H1 (cell line): ENCODE data around the gene JPT1. TPM values are rescaled to one million over a fixed set of nuclear protein-coding genes. Genes with fewer than 3 reads are reported as not detected.

Experiments used
- CTCF ChIA-PET: fragments of 300-600 bp; sonication (Branson Sonifier 250); formaldehyde crosslinking; loops from one replicate; lab custom pipeline; 2021; ENCODE audit not compliant: partially characterized antibody; lab: Charles Lee
- POLR2A ChIA-PET: fragments of 300-600 bp; sonication (Branson Sonifier 250); formaldehyde crosslinking; loops from one replicate; lab custom pipeline; 2021; ENCODE audit warnings: inconsistent platforms; ENCODE audit not compliant: partially characterized antibody; lab: Charles Lee
- DNase-seq, 2 experiments: peaks; one replicate each; pipeline versions ENCODE4 v3.0.0 to v3.0.0-alpha.2; 2010 to 2022; ENCODE audit warnings: low spot score in 2 of 2, low read depth in 1 of 2, mixed read lengths in 1 of 2
- FAIRE-seq: peaks from 2 replicates; lab custom pipeline; 2011; peaks lifted over from hg19 to GRCh38; lab: Jason Lieb, UNC
- H2AFZ ChIP-seq: 2 replicates; pipeline ENCODE4 v1.8.1; 2012; ENCODE audit warnings: low read length, inconsistent platforms
- H2AK5ac ChIP-seq: 2 replicates; pipeline ENCODE4 v1.6.1; 2013; ENCODE audit warnings: low read depth, low read length
- H2BK120ac ChIP-seq: replicated peaks from 2 replicates; pipeline ENCODE3; 2013; ENCODE audit warnings: low read depth, low read length, inconsistent platforms
- H2BK12ac ChIP-seq: 2 replicates; pipeline ENCODE4 v1.6.1; 2013; ENCODE audit warnings: low read depth, low read length
- H2BK15ac ChIP-seq: 2 replicates; pipeline ENCODE4 v1.6.1; 2013; ENCODE audit warnings: low read length
- H2BK20ac ChIP-seq: 2 replicates; pipeline ENCODE4 v1.6.1; 2013; ENCODE audit warnings: low read length
- H2BK5ac ChIP-seq: 2 replicates; pipeline ENCODE4 v1.6.1; 2013; ENCODE audit warnings: low read depth, low read length
- H3K14ac ChIP-seq: 2 replicates; pipeline ENCODE4 v1.6.1; 2013; ENCODE audit warnings: inconsistent platforms; ENCODE audit not compliant: insufficient read length
- H3K18ac ChIP-seq: 2 replicates; pipeline ENCODE4 v1.6.1; 2013; ENCODE audit warnings: low read length; ENCODE audit errors: extremely low read depth
- H3K23ac ChIP-seq: 2 replicates; pipeline ENCODE4 v1.6.1; 2013; ENCODE audit warnings: inconsistent platforms; ENCODE audit not compliant: insufficient read length
- H3K23me2 ChIP-seq: 2 replicates; pipeline ENCODE4 v1.6.1; 2013; ENCODE audit warnings: low read depth, low read length
- H3K27ac ChIP-seq: 2 replicates; pipeline ENCODE4 v1.6.1; 2011; ENCODE audit warnings: low read depth, low read length, inconsistent platforms
- H3K27me3 ChIP-seq, 4 experiments: replicated peaks in 1 of 4; 1 replicate in 1 of 4; 2 replicates in 3 of 4; pipeline versions ENCODE4 v1.6.1 to v1.8.1; 2011 to 2013; ENCODE audit warnings: low read length in 3 of 4, mild to moderate bottlenecking in 3 of 4, inconsistent platforms in 2 of 4, mixed read lengths in 2 of 4, moderate library complexity in 1 of 4; ENCODE audit not compliant: control insufficient read depth in 3 of 4, insufficient read depth in 3 of 4; ENCODE audit errors: extremely low read depth in 1 of 4
- H3K36me3 ChIP-seq, 4 experiments: 2 replicates each; pipeline versions ENCODE4 v1.6.1 to v1.8.1; 2011 to 2013; ENCODE audit warnings: mild to moderate bottlenecking in 4 of 4, low read length in 3 of 4, moderate library complexity in 2 of 4, control low read depth in 1 of 4, inconsistent platforms in 1 of 4; ENCODE audit not compliant: insufficient read depth in 4 of 4, control insufficient read depth in 2 of 4
- H3K4ac ChIP-seq: replicated peaks from 2 replicates; pipeline ENCODE3; 2013; ENCODE audit warnings: low read length, low read depth, mixed read lengths, inconsistent platforms; ENCODE audit not compliant: insufficient read length
- H3K4me1 ChIP-seq, 4 experiments: replicated peaks in 1 of 4; 1 replicate in 1 of 4; 2 replicates in 3 of 4; pipeline versions ENCODE4 v1.6.1 to v1.8.1; 2011 to 2013; ENCODE audit warnings: low read length in 3 of 4, inconsistent platforms in 2 of 4, mixed read lengths in 1 of 4; ENCODE audit not compliant: insufficient read depth in 4 of 4, control insufficient read depth in 3 of 4
- H3K4me2 ChIP-seq, 2 experiments: 2 replicates each; pipeline versions ENCODE4 v1.6.1 to v1.8.1; 2011 to 2013; ENCODE audit warnings: low read depth in 2 of 2, low read length in 2 of 2, control low read depth in 1 of 2, inconsistent platforms in 1 of 2, mild to moderate bottlenecking in 1 of 2; ENCODE audit not compliant: insufficient read depth in 1 of 2
- H3K4me3 ChIP-seq, 4 experiments: fragments of 200-600, 300-600 bp in 1 of 4; sonication (generic), shearing (Covaris generic), sonication (Bioruptor Twin) in 1 of 4; 2 replicates each; pipeline versions ENCODE4 v1.5.1 to v1.8.1; 2011 to 2016; ENCODE audit warnings: low read length in 4 of 4, low read depth in 3 of 4, control low read depth in 2 of 4, inconsistent platforms in 2 of 4, mild to moderate bottlenecking in 2 of 4, mixed read lengths in 1 of 4, moderate library complexity in 1 of 4; ENCODE audit not compliant: insufficient read depth in 2 of 4; ENCODE audit errors: extremely low read depth in 1 of 4
- H3K56ac ChIP-seq: replicated peaks from 2 replicates; pipeline ENCODE3; 2013; ENCODE audit warnings: low read depth, mild to moderate bottlenecking, mixed read lengths, low read length, inconsistent platforms; ENCODE audit not compliant: insufficient read length
- H3K79me1 ChIP-seq: 2 replicates; pipeline ENCODE4 v1.6.1; 2013; ENCODE audit warnings: low read depth, low read length, control low read depth
- H3K79me2 ChIP-seq, 2 experiments: 2 replicates each; pipeline versions ENCODE4 v1.6.1 to v1.8.1; 2012 to 2013; ENCODE audit warnings: low read length in 2 of 2, mild to moderate bottlenecking in 2 of 2, inconsistent platforms in 1 of 2; ENCODE audit not compliant: insufficient read depth in 2 of 2, control insufficient read depth in 1 of 2
- H3K9ac ChIP-seq, 4 experiments: replicated peaks in 1 of 4; 1 replicate in 1 of 4; 2 replicates in 3 of 4; pipeline versions ENCODE4 v1.6.1 to v1.8.1; 2011 to 2013; ENCODE audit warnings: low read depth in 3 of 4, low read length in 3 of 4, control low read depth in 2 of 4, mild to moderate bottlenecking in 2 of 4, moderate library complexity in 2 of 4, inconsistent platforms in 1 of 4; ENCODE audit errors: extremely low read depth in 1 of 4
- H3K9me3 ChIP-seq, 2 experiments: 2 replicates each; pipeline versions ENCODE4 v1.6.1 to v1.8.1; 2012 to 2013; ENCODE audit warnings: mild to moderate bottlenecking in 2 of 2, moderate library complexity in 2 of 2, control low read depth in 1 of 2, inconsistent platforms in 1 of 2, low read depth in 1 of 2, low read length in 1 of 2, mixed read lengths in 1 of 2; ENCODE audit not compliant: insufficient read depth in 2 of 2
- H4K20me1 ChIP-seq, 2 experiments: replicated peaks in 1 of 2; 2 replicates each; pipeline versions ENCODE3 to v1.8.1; 2011 to 2013; ENCODE audit warnings: inconsistent platforms in 2 of 2, low read length in 2 of 2, mild to moderate bottlenecking in 1 of 2; ENCODE audit not compliant: insufficient read depth in 2 of 2, control insufficient read depth in 1 of 2
- H4K5ac ChIP-seq: 2 replicates; pipeline ENCODE4 v1.6.1; 2013; ENCODE audit warnings: low read length, low read depth, mixed read lengths, inconsistent platforms; ENCODE audit not compliant: insufficient read length
- H4K8ac ChIP-seq: 2 replicates; pipeline ENCODE4 v1.8.0; 2013; ENCODE audit warnings: mild to moderate bottlenecking, moderate library complexity, low read length, inconsistent platforms; ENCODE audit not compliant: insufficient read depth; ENCODE audit errors: extremely low read depth
- H4K91ac ChIP-seq: replicated peaks from 2 replicates; pipeline ENCODE3; 2013; ENCODE audit warnings: low read length, mixed read lengths, inconsistent platforms; ENCODE audit not compliant: insufficient read length
- ATF3 ChIP-seq: IDR thresholded peaks from 2 replicates; pipeline ENCODE4 v1.6.1; 2011; ENCODE audit warnings: low read depth, mild to moderate bottlenecking, low read length; ENCODE audit not compliant: insufficient read depth
- BCL11A ChIP-seq, 2 experiments: IDR thresholded peaks; one replicate each; pipeline ENCODE4 v1.6.1; 2011; ENCODE audit warnings: low read depth in 2 of 2, low read length in 2 of 2, mild to moderate bottlenecking in 2 of 2
- EP300 ChIP-seq, 2 experiments: IDR thresholded peaks; 1 replicate in 1 of 2; 2 replicates in 1 of 2; pipeline ENCODE4 v1.6.1; 2011 to 2012; ENCODE audit warnings: low read depth in 2 of 2, low read length in 2 of 2, mild to moderate bottlenecking in 2 of 2, borderline replicate concordance in 1 of 2, inconsistent platforms in 1 of 2, moderate library complexity in 1 of 2
- FOSL1 ChIP-seq: IDR thresholded peaks from 2 replicates; pipeline ENCODE4 v1.6.1; 2011; ENCODE audit warnings: mild to moderate bottlenecking, low read depth, low read length, moderate library complexity; ENCODE audit not compliant: insufficient read depth
- KDM1A ChIP-seq: fragments of 200-600, 300-600 bp; sonication (generic); IDR thresholded peaks from 2 replicates; pipeline ENCODE4 v1.7.1; 2016; ENCODE audit warnings: mild to moderate bottlenecking, low read length, borderline replicate concordance
- KDM4A ChIP-seq: IDR thresholded peaks from one replicate; pipeline ENCODE4 v1.7.1; 2012; ENCODE audit warnings: low read depth, mild to moderate bottlenecking, moderate library complexity, low read length, inconsistent platforms; ENCODE audit not compliant: severe bottlenecking
- NRF1 ChIP-seq: IDR thresholded peaks from 2 replicates; pipeline ENCODE4 v1.6.1; 2011; ENCODE audit warnings: mild to moderate bottlenecking, low read depth, low read length, improper control_type of control experiment
- RFX5 ChIP-seq: IDR thresholded peaks from 2 replicates; pipeline ENCODE4 v1.6.1; 2011; ENCODE audit warnings: low read depth, low read length, improper control_type of control experiment, borderline replicate concordance
- SIN3A ChIP-seq, 2 experiments: IDR thresholded peaks in 1 of 2; conservative IDR thresholded peaks in 1 of 2; 2 replicates each; pipeline ENCODE4 v1.6.1; 2011 to 2012; ENCODE audit warnings: low read length in 2 of 2, improper control_type of control experiment in 1 of 2, low read depth in 1 of 2, mild to moderate bottlenecking in 1 of 2
- SRF ChIP-seq: IDR thresholded peaks from 2 replicates; pipeline ENCODE4 v1.6.1; 2011; ENCODE audit warnings: mild to moderate bottlenecking, low read depth, low read length, moderate library complexity
- TAF1 ChIP-seq: IDR thresholded peaks from 2 replicates; pipeline ENCODE4 v1.6.1; 2011; ENCODE audit warnings: mild to moderate bottlenecking, low read depth, low read length
- TBP ChIP-seq: IDR thresholded peaks from 2 replicates; pipeline ENCODE4 v1.6.1; 2011; ENCODE audit warnings: low read depth, low read length, improper control_type of control experiment
- TEAD4 ChIP-seq: IDR thresholded peaks from 2 replicates; pipeline ENCODE4 v1.6.1; 2012; ENCODE audit warnings: low read depth, low read length, inconsistent platforms, mixed read lengths
- WGBS, 2 experiments: shearing (Covaris generic) in 1 of 2; methylation state at CpG; one replicate each; pipeline versions ENCODE4 v1.1.6 to v1.1.7; 2013 to 2015; ENCODE audit warnings: low lambda C conversion rate in 2 of 2, mixed read lengths in 2 of 2, inconsistent platforms in 1 of 2, low coverage in 1 of 2, missing lambda C conversion rate in 1 of 2; ENCODE audit not compliant: insufficient replicate concordance in 2 of 2, insufficient coverage in 1 of 2, insufficient read length in 1 of 2; ENCODE audit errors: extremely low coverage in 1 of 2, missing lambda C conversion rate in 1 of 2; 5-methylcytosine and 5-hydroxymethylcytosine counted together
- polyA plus RNA-seq, 7 experiments: library from polyadenylated mRNA; depleted of rRNA in 3 of 7; stranded (reverse) in 5 of 7; unstranded in 2 of 7; fragments of >200 nt in 5 of 7; fragments of 200-250 nt in 2 of 7; gene quantifications; 1 replicate in 5 of 7; 2 replicates in 1 of 7; 4 replicates in 1 of 7; pipeline versions ENCODE4 v1.2.1 to v1.2.3, GENCODE V29; 2011 to 2013; ENCODE audit warnings: missing spikeins in 2 of 7, mixed read lengths in 2 of 7
- total RNA-seq: library from RNA; stranded (reverse); fragmentation: NEBNext Ultra II Directional; extraction: Animal tissue kit (Norgen Biotek cat#: 25700); gene quantifications from 2 replicates; pipeline ENCODE4 v1.2.1, GENCODE V29; 2021

JPT1 gene
- total and polyA plus RNA-seq, 2 of the 8 experiments (the other 6 are each of a cell fraction or from before 2014, with no cell fraction given), result 154 to 369 TPM

GRCh38 chr17:75168998-75169397, 14.7 kb upstream of the JPT1 start:
- no peaks in the 10 kb centered on the region for H3K23me2 ChIP-seq
- ChIA-PET POLR2A (interaction anchor here (0.6 to 14.7 kb wide), 9 partner anchors 11 to 107 kb away, joined by 3 to 213 read pairs (median 4); partner anchors contain the start of genes JPT1 and SUMO2), CTCF (interaction anchor here (0.6 to 3.6 kb wide), 11 partner anchors 19 to 1237 kb away, joined by 3 to 13 read pairs (median 4); partner anchors contain the start of gene NT5C)
- H3K9ac ChIP-seq, result no peak overlapping the region
- H2AK5ac ChIP-seq, result no peak overlapping the region
- no peak overlapping the region for H3K27ac ChIP-seq
- H3K4me3 ChIP-seq, result no peak overlapping the region
- FAIRE-seq (no peak), DNase-seq (no peak)
- H3K79me1 ChIP-seq, result no peaks in the 10 kb centered on the region
- H4K5ac ChIP-seq, result no peak overlapping the region
- no peaks in the 10 kb centered on the region; a peak in 1 of 7 replicates for H3K4me1 ChIP-seq
- H2BK120ac ChIP-seq, result no peak overlapping the region
- no peak overlapping the region for H2BK5ac ChIP-seq
- H4K8ac ChIP-seq, result no peak overlapping the region
- no peak overlapping the region for H3K14ac ChIP-seq
- peaks cover 0 to 29% of the 10 kb centered on the region in 2 experiments; a peak in 2 of 4 replicates for H3K79me2 ChIP-seq
- no peak overlapping the region for H2BK12ac ChIP-seq
- 92% methylated on average over 4 of the region's 4 CpGs; no CpG with 5 or more reads in 1 of the 2 experiments for WGBS, 2 experiments
- no peak overlapping the region for H2BK15ac ChIP-seq
- H4K91ac ChIP-seq, result no peak overlapping the region
- H3K56ac ChIP-seq, result no peak overlapping the region
- H3K27me3 ChIP-seq, result no peaks in the 10 kb centered on the region
- H2BK20ac ChIP-seq, result no peak overlapping the region
- H3K4me2 ChIP-seq, result no peak overlapping the region
- H3K4ac ChIP-seq, result no peak overlapping the region
- peaks cover 19 to 74% (median 40%) of the 10 kb centered on the region in 4 experiments for H3K36me3 ChIP-seq
- peaks cover 4 to 11% of the 10 kb centered on the region in 2 experiments for H4K20me1 ChIP-seq
- no peaks in the 10 kb centered on the region for H3K9me3 ChIP-seq
- H3K18ac ChIP-seq, result no peak overlapping the region
- H3K23ac ChIP-seq, result no peak overlapping the region
- H2AFZ ChIP-seq, result no peak overlapping the region
- no peak for TF ChIP-seq FOSL1
- no peak for TF ChIP-seq BCL11A (IDR thresholded peaks at IDR 0.05; ENCODE audit: low read depth in 2 of 2, low read length in 2 of 2)
- TF ChIP-seq NRF1, result no peak
- TF ChIP-seq ATF3, result no peak
- TF ChIP-seq TAF1, result no peak
- TF ChIP-seq EP300 (IDR thresholded peaks at IDR 0.05; ENCODE audit: borderline replicate concordance in 1 of 2, low read depth in 2 of 2, low read length in 2 of 2), result no peak
- TF ChIP-seq SRF, result no peak
- no peak for TF ChIP-seq TBP
- no peak for TF ChIP-seq SIN3A (conservative IDR thresholded peaks at IDR 0.05 in 1 of 2, IDR thresholded peaks at IDR 0.05 in 1 of 2; ENCODE audit: low read depth in 1 of 2, low read length in 2 of 2)
- TF ChIP-seq KDM1A, result no peak
- no peak for TF ChIP-seq RFX5
- no peak for TF ChIP-seq TEAD4
- no peak for TF ChIP-seq KDM4A
